Measurements from ENCODE around the gene TMEM106B.

GRCh38 chr7:12207046-12207445, 4.0 kb upstream of the TMEM106B start:
- TF ChIP-seq, protein P1, sequence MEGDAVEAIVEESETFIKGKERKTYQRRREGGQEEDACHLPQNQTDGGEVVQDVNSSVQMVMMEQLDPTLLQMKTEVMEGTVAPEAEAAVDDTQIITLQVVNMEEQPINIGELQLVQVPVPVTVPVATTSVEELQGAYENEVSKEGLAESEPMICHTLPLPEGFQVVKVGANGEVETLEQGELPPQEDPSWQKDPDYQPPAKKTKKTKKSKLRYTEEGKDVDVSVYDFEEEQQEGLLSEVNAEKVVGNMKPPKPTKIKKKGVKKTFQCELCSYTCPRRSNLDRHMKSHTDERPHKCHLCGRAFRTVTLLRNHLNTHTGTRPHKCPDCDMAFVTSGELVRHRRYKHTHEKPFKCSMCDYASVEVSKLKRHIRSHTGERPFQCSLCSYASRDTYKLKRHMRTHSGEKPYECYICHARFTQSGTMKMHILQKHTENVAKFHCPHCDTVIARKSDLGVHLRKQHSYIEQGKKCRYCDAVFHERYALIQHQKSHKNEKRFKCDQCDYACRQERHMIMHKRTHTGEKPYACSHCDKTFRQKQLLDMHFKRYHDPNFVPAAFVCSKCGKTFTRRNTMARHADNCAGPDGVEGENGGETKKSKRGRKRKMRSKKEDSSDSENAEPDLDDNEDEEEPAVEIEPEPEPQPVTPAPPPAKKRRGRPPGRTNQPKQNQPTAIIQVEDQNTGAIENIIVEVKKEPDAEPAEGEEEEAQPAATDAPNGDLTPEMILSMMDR (IDR thresholded peaks at IDR 0.05) = no peak
- no peak for TF ChIP-seq POLR2A (IDR thresholded peaks at IDR 0.05)
